Measurements from ENCODE around the gene GPR18.

The GPR18 gene

DNA sequence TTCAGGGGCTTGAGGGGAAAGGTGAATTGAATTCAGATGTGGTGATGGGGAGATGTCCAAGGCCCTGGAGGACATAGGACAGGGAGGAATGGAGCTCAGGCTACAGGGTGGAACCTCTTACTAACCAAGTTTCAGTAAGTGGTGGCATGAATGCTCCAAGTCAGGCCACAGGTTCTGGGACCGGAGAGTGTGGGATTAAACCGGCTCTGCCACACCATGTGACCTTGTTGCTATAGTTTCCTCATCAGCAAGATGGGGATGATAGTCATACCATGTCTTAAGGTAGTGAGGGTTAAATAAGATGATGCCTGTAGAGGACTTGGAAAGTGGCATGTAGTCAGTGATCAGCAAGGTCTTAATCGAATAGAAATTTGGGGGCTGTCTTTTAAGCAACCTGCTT, 32.7 kb upstream of the GPR18 start:
- no peak for DNase-seq

DNA sequence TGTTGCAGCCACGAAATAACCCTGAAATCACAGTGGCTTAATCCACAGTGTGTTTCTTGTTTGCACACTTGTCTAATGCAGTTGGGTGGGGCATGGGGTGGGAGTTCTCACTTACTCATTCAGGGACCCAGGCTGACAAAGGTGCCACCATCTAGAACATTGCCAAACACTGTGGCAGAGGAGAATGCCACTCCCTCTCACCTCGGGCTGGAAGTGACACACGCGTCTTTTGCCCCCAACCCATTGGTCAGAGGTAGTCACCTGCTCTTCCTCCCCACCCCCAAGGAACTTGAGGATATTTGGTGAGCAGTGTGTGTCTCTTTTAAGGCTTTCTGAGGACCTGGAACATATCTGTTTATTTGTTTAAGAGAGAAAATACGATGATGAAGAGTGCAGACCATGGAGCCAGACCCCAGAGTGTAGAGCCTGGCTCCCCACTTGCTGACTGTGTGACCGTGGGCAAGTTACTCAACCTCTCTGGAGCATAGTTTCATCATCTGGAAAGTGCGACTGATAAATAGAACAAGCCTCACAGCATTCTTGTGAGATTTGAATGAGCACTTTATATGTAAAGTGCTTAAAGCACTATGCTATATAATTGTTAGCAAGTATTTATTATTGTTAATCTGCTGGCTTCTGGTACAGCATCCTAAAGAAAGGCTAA, 31.6 kb upstream of the GPR18 start:
- no peak for DNase-seq

DNA sequence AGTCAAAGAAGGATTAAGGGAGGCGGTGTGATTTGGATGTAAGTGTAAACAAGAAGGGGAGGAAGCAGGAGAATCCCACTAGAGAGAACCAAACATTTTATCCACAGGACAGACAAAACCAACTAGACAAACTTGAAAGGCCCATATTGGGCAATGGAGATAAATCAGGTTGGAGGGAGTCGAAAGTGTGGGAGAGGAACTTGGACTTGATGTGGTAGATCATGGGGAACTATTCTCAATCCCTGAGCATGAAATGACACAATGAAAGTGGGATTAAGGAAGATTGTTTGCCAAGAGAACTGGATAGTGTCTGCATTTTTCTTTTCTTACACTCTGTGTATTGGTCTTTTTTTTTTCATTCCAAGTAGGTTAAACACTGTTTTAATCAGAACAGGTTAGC, 31.1 kb upstream of the GPR18 start:
- DNase-seq: no peak

DNA sequence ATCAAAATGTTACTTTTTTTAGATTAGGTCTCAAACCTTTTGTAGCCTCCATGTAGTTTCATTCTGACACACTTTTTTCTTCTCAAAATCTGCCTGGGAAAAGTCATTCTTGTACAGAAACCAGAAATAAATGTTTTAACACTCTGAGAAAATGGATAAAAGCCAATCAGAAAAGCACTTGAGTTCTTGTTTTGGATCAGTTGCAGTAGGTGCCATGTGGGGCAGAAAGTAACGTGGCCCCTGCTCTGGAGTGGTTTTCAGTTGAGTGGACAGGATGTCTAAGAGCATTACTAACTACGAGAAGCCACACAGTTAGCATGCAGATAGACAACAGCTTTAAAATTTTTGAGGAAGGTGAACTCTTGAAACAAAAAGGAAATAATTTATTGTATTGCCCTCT, 29.9 kb upstream of the GPR18 start:
- no peak for DNase-seq

DNA sequence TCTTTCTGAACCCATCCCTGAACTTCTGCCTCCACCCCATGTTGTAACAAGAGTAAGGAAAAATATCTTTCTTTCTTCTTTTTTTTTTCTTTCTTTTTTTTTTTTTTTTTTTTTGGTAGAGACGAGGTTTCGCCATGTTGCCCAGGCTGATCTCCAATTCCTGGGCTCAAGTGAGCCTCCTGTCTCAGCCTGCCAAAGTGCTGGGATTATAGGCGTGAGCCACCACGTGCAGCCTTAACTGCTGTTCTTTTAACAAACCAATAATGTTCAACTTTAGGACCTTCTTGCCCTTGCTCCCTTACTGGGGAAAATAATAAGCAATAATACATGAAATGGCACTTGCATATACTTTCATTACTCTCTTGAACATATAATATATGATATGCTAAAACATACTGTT, 29.4 kb upstream of the GPR18 start:
- no peak for DNase-seq

DNA sequence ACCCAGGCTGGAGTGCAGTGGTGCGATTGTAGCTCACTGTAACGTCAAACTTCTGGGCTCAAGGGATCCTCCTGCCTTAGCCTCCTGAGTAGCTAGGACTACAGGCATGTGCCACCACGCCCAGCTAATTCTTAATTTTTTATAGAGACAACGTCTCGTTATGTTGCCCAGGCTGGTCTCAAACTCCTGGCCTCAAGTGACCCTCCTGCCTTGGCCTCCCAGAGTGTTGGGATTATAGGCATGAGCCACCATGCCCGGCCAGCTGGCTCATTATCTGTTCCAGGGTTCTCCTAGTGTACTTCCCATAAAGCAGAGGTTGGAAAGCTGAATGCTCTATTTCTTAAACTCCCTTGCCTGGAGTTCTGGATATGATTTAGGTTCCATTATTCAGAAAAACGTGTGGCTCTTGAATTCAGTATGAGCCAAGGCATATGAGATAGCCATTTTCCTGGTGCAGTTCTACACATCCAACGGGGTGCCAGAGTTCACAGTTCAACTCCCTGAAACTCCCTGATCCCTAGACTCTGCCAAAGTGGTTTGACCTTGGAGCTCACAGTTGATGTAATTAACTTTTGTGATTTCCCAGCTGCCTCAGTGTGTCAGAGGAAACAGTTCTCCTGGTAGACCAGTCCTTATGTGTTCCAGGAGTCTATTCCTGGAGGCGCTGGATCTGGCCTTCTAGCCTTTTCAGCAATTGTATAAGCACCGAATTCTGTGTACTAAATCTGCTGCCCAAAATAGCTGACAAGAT, 27.4 kb upstream of the GPR18 start:
- DNase-seq: no peak

DNA sequence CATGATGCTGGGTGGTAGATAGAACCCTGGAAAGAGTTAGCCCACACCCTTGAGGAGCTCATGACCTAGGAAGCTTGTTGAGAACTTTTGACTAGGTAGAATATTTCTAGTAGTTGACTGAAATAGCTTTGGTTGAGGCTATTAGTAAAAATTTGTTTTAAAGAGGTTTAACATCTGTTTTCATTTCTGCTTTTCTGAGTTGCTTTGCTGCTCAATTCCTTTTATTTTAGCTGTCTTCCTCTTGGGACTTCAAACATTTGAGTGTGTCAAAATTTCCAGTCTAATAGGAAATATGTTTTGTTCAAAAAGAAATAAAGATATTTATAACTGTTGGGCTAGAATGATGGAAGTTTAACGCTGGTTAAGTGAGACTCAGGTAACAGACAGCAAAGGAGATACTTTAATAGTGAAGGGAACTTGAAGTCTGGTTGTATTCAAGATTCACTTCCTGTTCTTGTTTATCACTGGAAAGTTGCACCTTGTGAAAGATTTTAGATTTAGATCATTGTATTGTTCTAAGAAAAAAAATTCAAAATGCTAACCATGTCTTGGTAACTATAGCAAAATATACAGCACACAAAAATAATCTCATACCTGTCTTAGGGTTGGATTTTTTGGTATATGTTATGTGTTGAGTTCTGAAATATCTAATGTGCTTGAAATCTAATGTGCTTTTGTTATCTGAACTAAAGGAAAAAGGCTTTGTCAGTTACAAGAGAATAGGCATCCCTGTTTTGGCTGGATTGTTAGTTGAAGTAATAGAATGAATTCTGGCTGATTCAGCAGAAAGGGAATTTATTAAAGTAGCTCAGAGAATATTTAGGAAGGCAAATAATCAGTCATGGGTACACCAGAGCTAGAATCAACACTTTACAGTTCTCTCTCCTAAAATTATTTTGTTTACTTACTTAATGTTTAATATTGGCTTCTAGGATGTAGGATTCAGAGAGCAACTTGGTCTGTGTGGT, 24.4 kb upstream of the GPR18 start:
- DNase-seq: no peak

DNA sequence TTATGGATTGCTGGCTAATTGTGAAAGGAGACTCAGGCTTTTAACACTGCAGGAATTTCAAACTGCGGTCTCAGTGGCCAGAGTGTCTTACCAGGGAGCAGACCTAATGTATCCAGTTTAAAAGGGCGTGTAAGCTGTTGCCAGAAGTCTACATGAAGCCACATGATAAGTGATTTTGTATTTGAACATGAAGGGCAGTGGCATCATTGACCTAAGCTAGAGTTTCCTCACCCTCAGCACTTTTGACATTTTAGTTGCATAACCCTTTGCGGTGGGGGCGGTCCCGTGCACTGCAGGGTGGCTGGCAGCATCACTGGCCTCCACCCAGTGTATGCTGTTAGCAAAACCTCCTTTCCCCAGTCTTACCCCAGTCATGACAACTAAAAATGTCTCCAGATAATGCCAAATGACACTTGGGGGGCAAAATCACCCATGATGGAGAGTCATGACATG, 23.7 kb upstream of the GPR18 start:
- DNase-seq: no peak

DNA sequence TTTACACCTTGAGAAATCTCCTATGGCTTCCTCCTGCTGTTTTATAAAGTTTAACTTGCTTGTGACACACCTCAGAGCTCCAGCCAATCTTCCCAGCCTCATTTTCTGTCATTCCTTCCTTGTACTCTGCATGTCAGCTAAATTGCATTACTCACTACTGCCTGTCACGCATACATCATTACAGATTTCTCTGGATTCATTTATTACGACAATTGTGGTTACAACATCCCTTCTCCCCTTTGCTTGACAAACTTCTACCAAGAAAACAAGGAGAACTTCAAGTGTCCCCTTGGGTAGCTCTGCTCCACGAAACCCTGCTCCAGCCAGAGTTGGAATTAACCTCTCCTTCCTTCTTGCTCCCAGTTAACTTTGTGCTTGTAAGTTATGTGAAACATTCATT, 22.0 kb upstream of the GPR18 start:
- no peak for DNase-seq

DNA sequence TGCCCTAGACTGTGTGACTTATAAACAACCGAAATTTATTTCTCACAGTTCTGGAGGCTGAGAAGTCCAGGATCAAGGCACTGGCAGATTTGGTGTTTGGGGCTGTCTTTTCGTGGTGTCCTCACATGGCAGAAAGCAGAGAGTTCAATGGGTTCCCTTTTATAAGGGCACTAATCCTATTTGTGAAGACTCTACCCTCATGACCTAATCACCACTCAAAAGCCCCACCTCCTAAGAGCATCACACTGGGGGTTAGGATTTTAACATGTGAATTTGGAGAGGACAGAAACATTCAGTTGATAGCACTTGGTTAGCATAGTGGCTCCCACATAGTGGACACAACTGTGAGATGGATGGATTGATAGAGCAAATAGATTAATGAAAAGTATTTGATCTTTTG, 21.5 kb upstream of the GPR18 start:
- DNase-seq: no peak

DNA sequence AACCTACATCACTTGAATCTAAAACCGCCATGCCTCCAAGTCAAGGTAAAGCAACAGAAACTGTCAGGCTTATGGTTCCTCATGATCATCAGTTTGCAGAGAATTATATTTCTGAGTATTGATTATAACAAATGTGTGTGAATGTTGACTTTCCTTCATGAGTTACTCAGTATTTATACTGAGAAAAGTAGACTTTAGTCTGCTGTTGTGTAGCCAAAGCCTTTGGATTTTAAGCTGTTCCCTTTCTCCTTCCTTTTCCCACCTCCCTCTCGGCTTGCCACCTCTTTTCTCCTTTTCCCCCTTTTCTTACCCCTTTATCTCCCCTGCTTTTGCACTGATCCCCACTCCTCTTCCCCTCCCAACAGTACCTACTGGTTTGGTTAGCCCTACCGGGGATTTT, 20.7 kb upstream of the GPR18 start:
- DNase-seq: no peak

DNA sequence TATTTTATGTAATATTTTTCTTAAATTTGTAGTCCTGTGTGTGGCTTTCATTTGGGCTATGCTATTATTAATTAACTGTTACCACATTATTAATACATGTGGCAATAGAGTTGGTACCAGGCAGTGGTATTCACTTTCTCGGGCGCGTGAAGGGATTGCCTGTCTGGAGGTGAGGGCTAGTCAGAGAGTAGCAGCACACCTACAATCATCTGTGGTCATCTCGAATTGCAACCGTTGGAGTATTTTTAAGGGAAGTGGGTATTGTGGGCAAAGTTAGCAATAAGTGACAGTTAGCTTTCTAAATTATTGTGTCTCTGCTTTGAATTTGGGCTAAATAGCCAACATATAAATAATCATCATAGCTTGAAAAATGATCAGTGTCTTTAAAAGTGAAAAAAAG, 20.0 kb upstream of the GPR18 start:
- no peak for DNase-seq

DNA sequence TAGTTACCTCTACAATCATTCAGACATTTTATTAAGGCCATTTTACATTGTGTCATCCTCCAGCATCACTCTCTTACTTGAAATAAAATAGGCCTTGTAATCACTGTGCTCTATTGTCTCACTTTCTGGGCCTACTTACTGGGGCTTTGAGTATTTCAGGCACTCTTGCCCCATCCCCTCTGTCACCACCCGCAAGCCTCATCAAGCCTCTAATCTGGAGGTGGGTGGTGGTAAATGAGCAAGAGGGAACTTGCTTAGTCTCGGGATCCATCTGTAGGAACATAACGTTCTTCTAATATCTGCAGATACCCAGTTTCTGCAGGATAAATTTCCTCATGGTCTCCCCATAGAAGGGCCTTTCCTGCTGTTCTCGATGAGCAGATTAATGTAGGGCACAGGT, 19.4 kb upstream of the GPR18 start:
- DNase-seq: no peak

DNA sequence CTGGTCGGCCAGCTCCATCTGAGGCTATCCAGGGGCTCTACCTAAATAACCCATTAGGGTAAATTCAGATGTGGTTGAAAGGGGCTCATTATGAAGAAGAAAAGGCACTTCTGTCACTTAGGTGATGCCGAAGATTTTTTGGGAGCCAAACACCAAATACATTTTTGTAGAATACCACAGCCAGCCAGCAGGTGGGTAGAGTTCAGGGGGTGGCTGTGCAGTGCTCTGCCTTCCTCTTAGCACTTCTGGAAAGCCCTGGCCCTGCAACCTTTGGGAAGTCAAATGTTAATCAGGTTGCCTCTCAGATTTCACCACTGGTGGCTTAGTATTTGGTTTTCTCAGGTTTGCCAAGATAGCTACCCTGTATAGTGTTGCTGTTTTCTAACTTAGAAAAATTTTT, 18.5 kb upstream of the GPR18 start:
- no peak for DNase-seq

DNA sequence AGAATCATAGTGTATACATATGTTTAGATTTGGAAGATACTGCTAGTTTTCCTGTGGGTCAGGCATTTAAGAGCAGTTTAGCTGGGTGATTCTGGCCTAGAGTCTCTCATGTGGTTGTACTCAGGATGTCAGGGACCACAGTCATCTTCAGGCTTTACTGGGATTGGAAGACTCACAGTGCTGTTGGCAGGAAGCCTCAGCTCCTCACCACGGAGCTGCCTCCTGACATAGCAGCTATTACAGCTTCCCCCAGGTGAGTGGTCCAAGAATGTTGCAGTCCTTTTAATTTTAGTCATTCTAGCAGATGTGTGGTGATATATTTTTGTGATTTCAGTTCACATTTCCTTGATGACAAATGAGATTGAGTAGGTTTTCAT, 16.9 kb upstream of the GPR18 start:
- no peak for DNase-seq

DNA sequence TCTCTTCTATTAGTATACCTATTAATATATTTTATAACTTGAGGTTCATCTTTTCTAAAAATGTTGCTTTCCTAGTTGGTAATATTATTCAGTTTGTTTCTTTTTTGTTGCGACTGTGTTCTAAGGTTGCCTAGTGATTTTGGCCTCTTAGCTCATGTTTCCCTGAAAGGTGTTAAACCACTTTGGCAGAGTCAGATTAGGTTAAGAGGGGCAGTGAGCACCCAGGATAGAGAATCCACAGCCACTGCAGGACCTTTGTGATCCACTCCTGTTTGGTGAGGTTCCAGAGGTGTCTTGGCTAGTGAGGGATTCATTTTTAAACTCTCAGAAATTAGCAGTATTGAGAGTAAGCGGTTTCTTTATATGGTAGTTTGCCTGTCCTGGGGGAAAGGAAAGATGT, 14.9 kb upstream of the GPR18 start:
- no peak for DNase-seq

DNA sequence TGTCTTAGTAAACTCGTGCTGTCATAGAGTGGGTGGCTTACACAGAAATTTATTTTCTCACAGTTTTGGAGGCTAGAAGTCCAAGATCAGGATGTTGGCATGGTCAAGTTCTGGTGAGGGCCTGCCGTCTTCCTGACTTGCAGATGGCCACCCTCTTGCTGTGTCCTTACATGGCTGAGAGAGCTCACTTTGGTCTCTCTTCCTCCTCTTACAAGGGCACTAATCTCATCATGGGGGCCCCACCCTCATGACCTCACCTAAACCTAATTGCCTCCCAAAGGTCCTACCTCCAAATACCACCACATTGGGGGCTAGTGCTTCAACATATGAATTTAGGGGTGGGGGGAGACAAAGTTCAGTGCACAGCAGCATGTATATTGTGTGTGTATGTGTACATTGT, 14.3 kb upstream of the GPR18 start:
- no peak for DNase-seq

DNA sequence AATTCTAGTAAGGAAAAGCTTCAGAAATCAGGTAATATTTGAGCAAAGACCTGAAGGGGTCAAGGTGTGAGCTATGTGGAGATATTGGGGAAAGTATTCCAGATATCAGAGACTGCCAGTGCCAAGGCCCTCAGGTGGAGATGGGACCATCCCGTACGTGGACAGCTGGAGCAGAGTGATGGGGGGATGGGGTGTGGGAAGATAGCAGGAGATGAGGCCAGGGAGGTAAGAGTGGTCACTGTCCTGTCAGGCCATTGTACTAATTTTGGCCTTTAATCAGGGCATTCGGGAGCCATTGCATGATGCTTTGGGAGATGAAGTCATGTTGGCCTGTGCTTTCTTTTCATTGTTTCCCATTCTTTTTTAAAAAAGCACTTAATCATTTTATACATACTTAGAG, 13.1 kb upstream of the GPR18 start:
- no peak for DNase-seq

DNA sequence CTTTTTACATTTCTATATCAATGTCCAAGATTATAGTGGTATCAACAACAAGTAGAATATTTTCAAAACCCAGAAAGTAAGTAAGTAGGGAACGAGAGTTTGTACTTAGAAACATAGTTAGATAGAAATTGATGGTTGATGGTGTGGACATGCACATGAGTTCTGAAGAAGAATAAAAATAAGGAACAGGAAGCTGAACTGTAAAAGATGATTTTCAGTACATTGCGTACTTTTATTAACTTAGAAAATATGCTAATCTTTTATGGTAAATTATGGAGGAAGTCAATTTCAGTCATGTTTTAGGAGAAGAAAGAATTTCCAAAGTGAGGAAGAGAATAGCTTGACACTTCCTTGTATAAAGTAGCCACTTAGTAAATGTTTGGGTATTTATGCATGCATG, 12.3 kb upstream of the GPR18 start:
- no peak for DNase-seq

DNA sequence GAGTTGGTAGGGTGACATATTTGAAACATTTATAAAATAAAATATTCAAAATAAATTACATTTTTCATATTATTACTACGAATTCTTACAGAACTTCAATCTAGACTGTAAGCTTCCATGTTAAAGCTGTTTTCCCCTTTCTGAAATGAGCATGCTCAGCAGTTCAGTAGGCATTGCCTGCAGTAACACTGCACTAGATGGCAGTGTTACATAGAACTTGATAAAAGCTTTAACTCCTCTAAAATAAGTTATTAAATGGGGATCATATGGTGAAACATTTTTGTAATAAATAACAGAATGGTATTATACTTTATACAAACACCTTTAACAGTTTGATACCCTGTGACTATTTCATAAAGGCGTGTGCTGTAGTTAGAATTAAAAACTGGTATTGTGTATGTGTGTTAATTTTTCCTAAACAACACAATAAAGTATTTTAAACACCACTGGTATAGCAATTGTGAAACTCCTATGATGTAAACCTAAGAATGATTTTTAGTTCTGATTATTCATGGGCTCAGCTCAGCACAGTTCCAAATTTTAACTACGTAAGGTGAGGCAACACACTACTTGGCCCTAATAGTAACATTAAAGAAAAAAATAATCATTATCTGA, 11.6 kb upstream of the GPR18 start:
- DNase-seq: no peak

DNA sequence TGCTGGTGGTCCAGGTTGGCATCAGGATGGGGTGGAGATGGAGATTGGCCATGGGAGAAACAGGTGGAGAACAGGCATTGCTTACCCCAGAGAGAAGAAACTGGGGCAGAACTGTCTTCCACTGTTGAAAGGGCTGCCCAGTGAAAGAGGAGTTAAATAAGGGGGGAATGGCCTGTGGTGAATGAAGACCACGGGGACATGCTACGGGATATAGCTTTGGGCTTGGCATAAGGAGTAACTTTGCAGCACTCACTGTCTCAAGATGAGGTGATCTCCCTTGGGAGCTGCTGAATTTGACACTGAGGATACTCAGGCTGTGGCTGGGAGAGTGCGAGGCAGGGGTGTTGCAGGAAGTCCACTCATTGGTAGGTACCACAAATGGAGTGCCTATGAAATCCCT, 10.6 kb upstream of the GPR18 start:
- DNase-seq: no peak

DNA sequence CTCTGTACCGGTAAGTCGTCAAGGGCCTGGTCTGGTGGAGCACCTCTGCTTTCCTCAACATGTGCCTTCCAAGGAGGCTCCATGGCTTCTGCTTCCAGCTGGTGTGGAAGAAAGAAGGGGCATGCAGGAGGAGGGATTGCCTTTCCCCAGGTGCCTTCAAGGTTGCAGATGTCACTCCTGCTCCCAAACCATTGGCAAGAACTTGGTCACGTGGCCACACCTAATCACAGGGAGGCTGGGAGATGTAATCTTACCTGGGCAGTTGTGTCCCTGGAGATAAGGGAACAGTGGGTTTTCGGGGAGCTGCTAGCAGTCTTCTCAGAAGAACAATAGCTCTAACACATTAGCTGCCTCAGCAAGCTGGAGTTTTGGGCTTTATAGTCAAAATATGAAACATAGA, 9.7 kb upstream of the GPR18 start:
- no peak for DNase-seq

DNA sequence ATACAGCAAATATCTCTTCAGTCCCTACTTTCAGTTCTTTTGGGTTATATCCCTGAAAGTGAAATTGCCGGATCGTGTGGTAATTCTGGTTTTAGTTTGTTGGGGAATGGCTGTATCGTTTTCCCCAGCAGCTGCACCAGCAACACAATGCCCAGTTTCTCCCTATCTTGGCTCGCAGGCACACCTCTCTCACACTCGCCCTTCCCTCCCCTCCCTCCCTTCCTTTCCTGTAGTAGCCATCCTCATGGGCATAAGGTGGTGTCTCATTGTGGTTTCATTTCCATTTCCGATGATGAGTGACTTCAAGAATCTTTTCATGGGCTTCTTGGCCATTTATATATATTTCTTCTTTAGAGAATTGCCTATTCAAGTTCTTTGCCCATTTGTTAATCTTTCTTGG, 8.6 kb upstream of the GPR18 start:
- DNase-seq: no peak

Data from NCI-H1048 (cell line).